H9 (cell line): ENCODE results near the gene FBXO21. TPM values are rescaled to one million over a fixed set of nuclear protein-coding genes. Genes with fewer than 3 reads are reported as not detected.

ENCODE experiments used
- DNase-seq: peaks from one replicate; pipeline ENCODE4 v3.0.0-alpha.2; 2017
- H2AFZ ChIP-seq: one replicate; pipeline ENCODE4 v1.6.1; 2013; ENCODE audit warnings: mild to moderate bottlenecking, low read length, control low read depth, moderate library complexity
- H2AK5ac ChIP-seq: 2 replicates; pipeline ENCODE4 v1.6.1; 2013; ENCODE audit warnings: low read length, control low read depth, mixed read lengths; ENCODE audit not compliant: insufficient read length
- H2BK120ac ChIP-seq: one replicate; pipeline ENCODE4 v1.6.1; 2013; ENCODE audit warnings: low read depth, mild to moderate bottlenecking, low read length, control low read depth, inconsistent platforms; ENCODE audit not compliant: poor library complexity, severe bottlenecking
- H2BK12ac ChIP-seq: 2 replicates; pipeline ENCODE4 v1.6.1; 2013; ENCODE audit warnings: low read length, control low read depth, mixed read lengths, low read depth; ENCODE audit not compliant: insufficient read length
- H2BK15ac ChIP-seq: 2 replicates; pipeline ENCODE4 v1.6.1; 2013; ENCODE audit warnings: low read depth, low read length, control low read depth
- H2BK20ac ChIP-seq: one replicate; pipeline ENCODE4 v1.6.1; 2013; ENCODE audit warnings: low read depth, mild to moderate bottlenecking, low read length, control low read depth, inconsistent platforms; ENCODE audit not compliant: poor library complexity, severe bottlenecking
- H2BK5ac ChIP-seq: 2 replicates; pipeline ENCODE4 v1.6.1; 2013; ENCODE audit warnings: low read length, control low read depth, mixed read lengths; ENCODE audit not compliant: insufficient read length
- H3K14ac ChIP-seq: 2 replicates; pipeline ENCODE4 v1.6.1; 2013; ENCODE audit warnings: low read length, control low read depth; ENCODE audit not compliant: insufficient read depth
- H3K18ac ChIP-seq: 2 replicates; pipeline ENCODE4 v1.6.1; 2013; ENCODE audit warnings: low read depth, mild to moderate bottlenecking, mixed read lengths, low read length, control low read depth; ENCODE audit not compliant: insufficient read length
- H3K23ac ChIP-seq: 2 replicates; pipeline ENCODE4 v1.6.1; 2013; ENCODE audit warnings: low read length, control low read depth, mixed read lengths, low read depth; ENCODE audit not compliant: insufficient read length
- H3K23me2 ChIP-seq: 2 replicates; pipeline ENCODE4 v1.6.1; 2013; ENCODE audit warnings: low read depth, mild to moderate bottlenecking, mixed read lengths, low read length, control low read depth; ENCODE audit not compliant: insufficient read length, poor library complexity, severe bottlenecking
- H3K27ac ChIP-seq: 2 replicates; pipeline ENCODE4 v1.5.1; 2013; ENCODE audit warnings: low read length, control low read depth, mixed read lengths, low read depth; ENCODE audit not compliant: insufficient read length
- H3K27me3 ChIP-seq: 2 replicates; pipeline ENCODE4 v1.6.1; 2013; ENCODE audit warnings: low read length, control low read depth, inconsistent platforms; ENCODE audit not compliant: insufficient read depth
- H3K4ac ChIP-seq: 2 replicates; pipeline ENCODE4 v1.6.1; 2013; ENCODE audit warnings: low read depth, mild to moderate bottlenecking, control low read depth, inconsistent platforms, low read length, moderate library complexity
- H3K4me1 ChIP-seq: 2 replicates; pipeline ENCODE4 v1.6.1; 2013; ENCODE audit warnings: low read length, control low read depth, inconsistent platforms; ENCODE audit not compliant: insufficient read depth
- H3K4me2 ChIP-seq: 2 replicates; pipeline ENCODE4 v1.6.1; 2013; ENCODE audit warnings: low read length, control low read depth, mixed read lengths; ENCODE audit not compliant: insufficient read length, insufficient read depth
- H3K56ac ChIP-seq: 2 replicates; pipeline ENCODE4 v1.6.1; 2013; ENCODE audit warnings: low read depth, mild to moderate bottlenecking, mixed read lengths, low read length, control low read depth; ENCODE audit not compliant: insufficient read length
- H3K79me1 ChIP-seq: 2 replicates; pipeline ENCODE4 v1.6.1; 2013; ENCODE audit warnings: low read depth, mild to moderate bottlenecking, moderate library complexity, low read length, control low read depth, inconsistent platforms; ENCODE audit not compliant: insufficient read depth, poor library complexity, severe bottlenecking
- H3K79me2 ChIP-seq: 2 replicates; pipeline ENCODE4 v1.6.1; 2013; ENCODE audit warnings: low read length, control low read depth, inconsistent platforms; ENCODE audit not compliant: insufficient read depth
- H3K9ac ChIP-seq: 2 replicates; pipeline ENCODE4 v1.6.1; 2013; ENCODE audit warnings: low read length, control low read depth, mixed read lengths; ENCODE audit not compliant: insufficient read length; ENCODE audit errors: extremely low read depth
- H3K9me3 ChIP-seq: one replicate; pipeline ENCODE4 v1.6.1; 2013; ENCODE audit warnings: low read depth, low read length, inconsistent platforms; ENCODE audit not compliant: control insufficient read depth
- H3T11ph ChIP-seq: one replicate; pipeline ENCODE4 v1.6.1; 2013; ENCODE audit warnings: mild to moderate bottlenecking, low read length, control low read depth, inconsistent platforms
- H4K20me1 ChIP-seq: one replicate; pipeline ENCODE4 v1.6.1; 2013; ENCODE audit not compliant: control insufficient read depth, insufficient read length, insufficient read depth
- H4K5ac ChIP-seq: 2 replicates; pipeline ENCODE4 v1.6.1; 2013; ENCODE audit warnings: low read depth, mild to moderate bottlenecking, mixed read lengths, low read length, control low read depth; ENCODE audit not compliant: insufficient read length
- H4K8ac ChIP-seq: replicated peaks from 2 replicates; pipeline ENCODE4 v1.6.1; 2013; ENCODE audit warnings: low read length, control low read depth, mixed read lengths, low read depth; ENCODE audit not compliant: insufficient read length
- H4K91ac ChIP-seq: 2 replicates; pipeline ENCODE4 v1.6.1; 2013; ENCODE audit warnings: low read depth, mild to moderate bottlenecking, moderate library complexity, mixed read lengths, low read length, control low read depth; ENCODE audit not compliant: insufficient read length
- H3K27ac Mint-ChIP-seq, 3 experiments: 2 replicates in 2 of 3; 3 replicates in 1 of 3; pipeline ENCODE4 v1.8.0; 2020 to 2021; ENCODE audit warnings: mixed read lengths in 3 of 3, mild to moderate bottlenecking in 1 of 3, moderate library complexity in 1 of 3
- H3K27me3 Mint-ChIP-seq: 2 replicates; pipeline ENCODE4 v1.8.0; 2021; ENCODE audit warnings: low read depth, mild to moderate bottlenecking, moderate library complexity, mixed read lengths
- H3K36me3 Mint-ChIP-seq, 3 experiments: 2 replicates in 2 of 3; 3 replicates in 1 of 3; pipeline ENCODE4 v1.8.0; 2020 to 2021; ENCODE audit warnings: low read depth in 3 of 3, mixed read lengths in 3 of 3; ENCODE audit not compliant: insufficient read depth in 1 of 3
- H3K4me1 Mint-ChIP-seq, 2 experiments: 2 replicates each; pipeline ENCODE4 v1.8.0; 2020; ENCODE audit warnings: mixed read lengths in 2 of 2
- H3K4me3 Mint-ChIP-seq, 2 experiments: 2 replicates in 1 of 2; 3 replicates in 1 of 2; pipeline ENCODE4 v1.8.0; 2020 to 2021; ENCODE audit warnings: mild to moderate bottlenecking in 2 of 2, mixed read lengths in 2 of 2, moderate library complexity in 1 of 2
- H3K9me3 Mint-ChIP-seq, 2 experiments: 2 replicates in 1 of 2; 3 replicates in 1 of 2; pipeline ENCODE4 v1.8.0; 2020; ENCODE audit warnings: mild to moderate bottlenecking in 2 of 2, mixed read lengths in 2 of 2, moderate library complexity in 1 of 2
- WGBS: extraction: QIAGEN DNeasy Blood & Tissue Kit; methylation state at CpG from one replicate; pipeline ENCODE4 v1.1.7; 2013; ENCODE audit warnings: missing lambda C conversion rate, low lambda C conversion rate, mixed read lengths; ENCODE audit not compliant: insufficient read length; ENCODE audit errors: extremely low coverage; 5-methylcytosine and 5-hydroxymethylcytosine counted together
- total RNA-seq: library from RNA; stranded (reverse); gene quantifications from 2 replicates; pipeline ENCODE4 v1.2.1, GENCODE V29; 2021
- TF ChIP-seq, protein P1 (sequence below): fragments of 200-600 bp; sonication (generic); conservative IDR thresholded peaks from 3 replicates; pipeline ENCODE4 v1.8.0; 2021; ENCODE audit warnings: antibody characterized with exemption, mild to moderate bottlenecking

FBXO21 gene
- total RNA-seq, 1 experiment from 2014 or later = 58.6 TPM

GRCh38 chr12:117118838-117119591, 71.3 kb downstream of the FBXO21 start:
- no peak overlapping the region for H2BK5ac ChIP-seq
- H4K5ac ChIP-seq = no peak overlapping the region
- H2BK12ac ChIP-seq = no peak overlapping the region
- peaks cover 6% of the 10 kb centered on the region for H3K27me3 Mint-ChIP-seq
- no peak overlapping the region for H3K4me2 ChIP-seq
- H4K20me1 ChIP-seq = no peaks in the 10 kb centered on the region
- H3K4me3 Mint-ChIP-seq = no peak overlapping the region
- H3K79me2 ChIP-seq = no peaks in the 10 kb centered on the region
- peaks cover 12 to 15% of the 10 kb centered on the region in 2 experiments for H3K4me1 Mint-ChIP-seq
- no peaks in the 10 kb centered on the region for H3K4me1 ChIP-seq
- no peak overlapping the region for H3K4ac ChIP-seq
- H3K27ac ChIP-seq = no peak overlapping the region
- no peak overlapping the region for H2AFZ ChIP-seq
- H3K18ac ChIP-seq = no peak overlapping the region
- no peak overlapping the region for H4K91ac ChIP-seq
- H3K23me2 ChIP-seq = no peaks in the 10 kb centered on the region
- DNase-seq = peak; percentile 66
- H4K8ac ChIP-seq = no peak overlapping the region
- TF ChIP-seq, protein P1, sequence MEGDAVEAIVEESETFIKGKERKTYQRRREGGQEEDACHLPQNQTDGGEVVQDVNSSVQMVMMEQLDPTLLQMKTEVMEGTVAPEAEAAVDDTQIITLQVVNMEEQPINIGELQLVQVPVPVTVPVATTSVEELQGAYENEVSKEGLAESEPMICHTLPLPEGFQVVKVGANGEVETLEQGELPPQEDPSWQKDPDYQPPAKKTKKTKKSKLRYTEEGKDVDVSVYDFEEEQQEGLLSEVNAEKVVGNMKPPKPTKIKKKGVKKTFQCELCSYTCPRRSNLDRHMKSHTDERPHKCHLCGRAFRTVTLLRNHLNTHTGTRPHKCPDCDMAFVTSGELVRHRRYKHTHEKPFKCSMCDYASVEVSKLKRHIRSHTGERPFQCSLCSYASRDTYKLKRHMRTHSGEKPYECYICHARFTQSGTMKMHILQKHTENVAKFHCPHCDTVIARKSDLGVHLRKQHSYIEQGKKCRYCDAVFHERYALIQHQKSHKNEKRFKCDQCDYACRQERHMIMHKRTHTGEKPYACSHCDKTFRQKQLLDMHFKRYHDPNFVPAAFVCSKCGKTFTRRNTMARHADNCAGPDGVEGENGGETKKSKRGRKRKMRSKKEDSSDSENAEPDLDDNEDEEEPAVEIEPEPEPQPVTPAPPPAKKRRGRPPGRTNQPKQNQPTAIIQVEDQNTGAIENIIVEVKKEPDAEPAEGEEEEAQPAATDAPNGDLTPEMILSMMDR = no peak
- H3K36me3 Mint-ChIP-seq = no peaks in the 10 kb centered on the region
- no peak overlapping the region for H2AK5ac ChIP-seq
- no peak overlapping the region for H3K27ac Mint-ChIP-seq
- H2BK120ac ChIP-seq = no peak overlapping the region
- no peak overlapping the region for H2BK15ac ChIP-seq
- H3K27me3 ChIP-seq = no peaks in the 10 kb centered on the region
- no peak overlapping the region for H2BK20ac ChIP-seq
- H3K56ac ChIP-seq = no peak overlapping the region
- no peaks in the 10 kb centered on the region for H3K9me3 ChIP-seq
- H3T11ph ChIP-seq = no peak overlapping the region
- H3K23ac ChIP-seq = no peak overlapping the region
- H3K9ac ChIP-seq = no peak overlapping the region
- no peaks in the 10 kb centered on the region for H3K79me1 ChIP-seq
- no CpG with 5 or more reads among the region's 18 CpGs for WGBS
- H3K9me3 Mint-ChIP-seq = no peaks in the 10 kb centered on the region
- no peak overlapping the region; the same call in 1 of the 2 replicates for H3K14ac ChIP-seq
